Measurements from ENCODE around the gene MRPL52.

Gene MRPL52

GRCh38 chr14:22871224-22872032 is 41.7 kb downstream of the MRPL52 start, which contains the start of gene LRP10:
Gene LRP10, plus strand, starts transcription at chr14:22871740. Its CDS starts 564 bp downstream, at chr14:22872304.
- TF ChIP-seq CTCF (IDR thresholded peaks at IDR 0.05; ENCODE audit: low read depth, low read length), result no peak
- Histone ChIP-seq H3K9me3 (ENCODE audit: severe bottlenecking) (no peaks in the 10 kb centered on the region), H3K27ac (peak within 1 kb of the TSS; percentile 78), H3K36me3 (no peaks in the 10 kb centered on the region; the same call in 1 of the 2 replicates), H3K4me3 (ENCODE audit: low read depth, low read length) (peak within 1 kb of the TSS; percentile 71), H3K27me3 (ENCODE audit: insufficient read depth, low read depth, severe bottlenecking) (no peaks in the 10 kb centered on the region)
- DNase-seq, result peak; percentile 95

- H3K4me3 ChIP-seq (ENCODE audit: low read depth, low read length), result peak overlapping the region; percentile 71
- DNase-seq, result peak; percentile 89
- H3K36me3 ChIP-seq, result no peaks in the 10 kb centered on the region; the same call in 1 of the 2 replicates
- H3K27me3 ChIP-seq (ENCODE audit: insufficient read depth, low read depth, severe bottlenecking), result no peaks in the 10 kb centered on the region
- H3K27ac ChIP-seq, result peak overlapping the region; percentile 78
- no peaks in the 10 kb centered on the region for H3K9me3 ChIP-seq (ENCODE audit: severe bottlenecking)
- TF ChIP-seq CTCF (IDR thresholded peaks at IDR 0.05; ENCODE audit: low read depth, low read length), result peak; percentile 81
Observed at GRCh38 chr14:22872033-22872832, 42.5 kb downstream of the MRPL52 start.

GRCh38 chr14:22872833-22873520 is 43.3 kb downstream of the MRPL52 start:
- DNase-seq, result no peak
- no peak for TF ChIP-seq CTCF (IDR thresholded peaks at IDR 0.05; ENCODE audit: low read depth, low read length)
- Histone ChIP-seq H3K9me3 (ENCODE audit: severe bottlenecking) (no peaks in the 10 kb centered on the region), H3K36me3 (no peaks in the 10 kb centered on the region; the same call in 1 of the 2 replicates), H3K4me3 (ENCODE audit: low read depth, low read length) (no peak overlapping the region; the same call in 1 of the 2 replicates), H3K27ac (peak overlapping the region; percentile 78; the same call in 1 of the 2 replicates), H3K27me3 (ENCODE audit: insufficient read depth, low read depth, severe bottlenecking) (no peaks in the 10 kb centered on the region)

- Histone ChIP-seq H3K9me3 (ENCODE audit: severe bottlenecking) (no peaks in the 10 kb centered on the region), H3K4me3 (ENCODE audit: low read depth, low read length) (no peak overlapping the region), H3K36me3 (no peaks in the 10 kb centered on the region; the same call in 1 of the 2 replicates), H3K27me3 (ENCODE audit: insufficient read depth, low read depth, severe bottlenecking) (no peaks in the 10 kb centered on the region), H3K27ac (no peak overlapping the region)
- no peak for DNase-seq
- no peak for TF ChIP-seq CTCF (IDR thresholded peaks at IDR 0.05; ENCODE audit: low read depth, low read length)
Observed at GRCh38 chr14:22875003-22875747, 45.5 kb downstream of the MRPL52 start.

- Histone ChIP-seq H3K9me3 (ENCODE audit: severe bottlenecking) (no peaks in the 10 kb centered on the region), H3K4me3 (ENCODE audit: low read depth, low read length) (no peak overlapping the region), H3K27ac (no peak overlapping the region), H3K36me3 (no peaks in the 10 kb centered on the region; the same call in 1 of the 2 replicates), H3K27me3 (ENCODE audit: insufficient read depth, low read depth, severe bottlenecking) (no peaks in the 10 kb centered on the region)
- no peak for TF ChIP-seq CTCF (IDR thresholded peaks at IDR 0.05; ENCODE audit: low read depth, low read length)
- DNase-seq, result no peak
Observed at GRCh38 chr14:22875748-22876319, 46.1 kb downstream of the MRPL52 start.
